Measurements from ENCODE around the gene LAMC1. TPM values are rescaled to one million over a fixed set of nuclear protein-coding genes. Genes with fewer than 3 reads are reported as not detected.

The LAMC1 gene
- 604 TPM for polyA plus RNA-seq (2013, experiment 1 of 2; ENCODE audit: insufficient read length)
- polyA plus RNA-seq (2013, experiment 2 of 2; ENCODE audit: insufficient read length) = 805 TPM

- peak; percentile 93 for DNase-seq
Observed at GRCh38 chr1:183023146-183023600, at the start of gene LAMC1. LAMC1 (plus strand) TSS chr1:183023420; CDS start chr1:183023717, 297 bp downstream.

- peak; percentile 49 for DNase-seq
Observed at GRCh38 chr1:182974506-182975191, 48.6 kb upstream of the LAMC1 start.

- peak; percentile 11 for DNase-seq
Observed at GRCh38 chr1:182977480-182977879, 45.7 kb upstream of the LAMC1 start.

- peak; percentile 20 for DNase-seq
Observed at GRCh38 chr1:182978151-182978853, 44.9 kb upstream of the LAMC1 start.

- no peak for DNase-seq
Observed at GRCh38 chr1:182984138-182984537, 39.1 kb upstream of the LAMC1 start.

GRCh38 chr1:182984621-182985020, 38.6 kb upstream of the LAMC1 start:
- no peak for DNase-seq

GRCh38 chr1:182985876-182986275, 37.3 kb upstream of the LAMC1 start:
- DNase-seq = no peak

GRCh38 chr1:182990413-182991144, 32.6 kb upstream of the LAMC1 start:
- DNase-seq = peak; percentile 14

GRCh38 chr1:182993746-182994145, 29.5 kb upstream of the LAMC1 start:
- no peak for DNase-seq

GRCh38 chr1:182995894-182996293, 27.3 kb upstream of the LAMC1 start:
- DNase-seq = no peak

GRCh38 chr1:182996816-182997215, 26.4 kb upstream of the LAMC1 start:
- DNase-seq = peak; percentile 54

- no peak for DNase-seq
Observed at GRCh38 chr1:182998482-182998881, 24.7 kb upstream of the LAMC1 start.

GRCh38 chr1:183000167-183000962, 22.9 kb upstream of the LAMC1 start:
- DNase-seq = no peak

- DNase-seq = no peak
Observed at GRCh38 chr1:183002267-183002666, 21.0 kb upstream of the LAMC1 start.

GRCh38 chr1:183002797-183003196, 20.4 kb upstream of the LAMC1 start:
- no peak for DNase-seq

GRCh38 chr1:183003203-183003602, 20.0 kb upstream of the LAMC1 start:
- no peak for DNase-seq

- no peak for DNase-seq
Observed at GRCh38 chr1:183004141-183004540, 19.1 kb upstream of the LAMC1 start.

- DNase-seq = no peak
Observed at GRCh38 chr1:183011859-183012258, 11.4 kb upstream of the LAMC1 start.

- DNase-seq = no peak
Observed at GRCh38 chr1:183012301-183012994, 10.8 kb upstream of the LAMC1 start.

GRCh38 chr1:183019139-183019740, 4.0 kb upstream of the LAMC1 start:
- DNase-seq = no peak

- DNase-seq = peak; percentile 57
Observed at GRCh38 chr1:183019860-183020259, 3.4 kb upstream of the LAMC1 start.

All from fibroblast of skin of back (primary cell).